Activated CD8-positive, alpha-beta T cell treated with anti-CD3 and anti-CD28 coated beads, Interleukin-2, amount 10 ng/mL, durations not matched to agents 7 days and 5 days (primary cell): ENCODE results near the gene POFUT2. TPM values are rescaled to one million over a fixed set of nuclear protein-coding genes. Genes with fewer than 3 reads are reported as not detected.

Experiments
- ATAC-seq: fragments of 150-1000 bp; cut with Tn5 transposase; one replicate; pipeline ENCODE4 v1.10.0; 2021; ENCODE audit warnings: moderate library complexity
- CTCF ChIA-PET: fragments of 350-600 bp; sonication (Branson Sonifier 250); formaldehyde crosslinking; loops from one replicate; lab custom pipeline; 2021; ENCODE audit warnings: antibody characterized with exemption; lab: Charles Lee
- POLR2A ChIA-PET: fragments of 350-600 bp; sonication (Branson Sonifier 250); formaldehyde crosslinking; loops from one replicate; lab custom pipeline; 2021; ENCODE audit warnings: antibody characterized with exemption; lab: Charles Lee
- DNase-seq: peaks from one replicate; pipeline ENCODE4 v3.0.0-alpha.2; 2020
- H3K27ac Mint-ChIP-seq: one replicate; pipeline ENCODE4 v1.8.0; 2021; ENCODE audit warnings: mild to moderate bottlenecking, mixed read lengths
- H3K27me3 Mint-ChIP-seq: one replicate; pipeline ENCODE4 v1.8.0; 2021; ENCODE audit warnings: low read depth, mixed read lengths
- H3K36me3 Mint-ChIP-seq: one replicate; pipeline ENCODE4 v1.8.0; 2021; ENCODE audit warnings: low read depth, mixed read lengths
- H3K4me1 Mint-ChIP-seq: one replicate; pipeline ENCODE4 v1.8.0; 2021; ENCODE audit warnings: low read depth, mixed read lengths
- H3K4me3 Mint-ChIP-seq: one replicate; pipeline ENCODE4 v1.8.0; 2021; ENCODE audit warnings: mild to moderate bottlenecking, mixed read lengths
- H3K9me3 Mint-ChIP-seq: one replicate; pipeline ENCODE4 v1.8.0; 2022; ENCODE audit warnings: mixed read lengths; ENCODE audit not compliant: insufficient read depth
- total RNA-seq, 2 experiments: library from RNA; stranded (reverse); gene quantifications; one replicate each; pipeline ENCODE4 v1.2.3, GENCODE V29; 2021

The POFUT2 gene
- total RNA-seq, 2 experiments from 2014 or later: 13.6 to 16.0 TPM

GRCh38 chr21:45226540-45227326, 61.0 kb downstream of the POFUT2 start:
- H3K9me3 Mint-ChIP-seq: no peaks in the 10 kb centered on the region
- H3K4me3 Mint-ChIP-seq: no peak overlapping the region
- peaks cover 9% of the 10 kb centered on the region for H3K27me3 Mint-ChIP-seq
- H3K27ac Mint-ChIP-seq: peak overlapping the region; percentile 43
- H3K36me3 Mint-ChIP-seq: peaks cover 12% of the 10 kb centered on the region
- peaks cover 42% of the 10 kb centered on the region for H3K4me1 Mint-ChIP-seq
- ChIA-PET POLR2A (no interaction called here), CTCF (interaction anchor here (0.8 to 1.9 kb wide), 3 partner anchors 10 to 89 kb away, joined by 3 to 6 read pairs (median 5); no protein-coding TSS in a partner anchor)
- peak; percentile 37 for DNase-seq
- peak; percentile 22 for ATAC-seq

- H3K4me1 Mint-ChIP-seq: peaks cover 42% of the 10 kb centered on the region
- CTCF ChIA-PET: interaction anchor here (0.8 kb wide), 1 partner anchor 79 kb away, joined by 3 read pairs; no protein-coding TSS in a partner anchor
- H3K27me3 Mint-ChIP-seq: peaks cover 7% of the 10 kb centered on the region
Observed at GRCh38 chr21:45225741-45226327, 61.9 kb downstream of the POFUT2 start.

GRCh38 chr21:45225041-45225740, 62.5 kb downstream of the POFUT2 start:
- Mint-ChIP-seq H3K9me3 (no peaks in the 10 kb centered on the region), H3K27me3 (peaks cover 7% of the 10 kb centered on the region), H3K4me1 (peaks cover 42% of the 10 kb centered on the region), H3K4me3 (no peak overlapping the region), H3K36me3 (peaks cover 17% of the 10 kb centered on the region), H3K27ac (peak overlapping the region; percentile 17)
- POLR2A ChIA-PET: no interaction called here
- DNase-seq (no peak), ATAC-seq (no peak)
- CTCF ChIA-PET: interaction anchor here (0.7 kb wide), 1 partner anchor 88 kb away, joined by 3 read pairs; no protein-coding TSS in a partner anchor

More at GRCh38 chr21:45225741-45226327, 61.9 kb downstream of the POFUT2 start:
- POLR2A ChIA-PET: no interaction called here
- no peak for DNase-seq
- H3K4me3 Mint-ChIP-seq: no peak overlapping the region
- H3K27ac Mint-ChIP-seq: no peak overlapping the region
- ATAC-seq: no peak
- peaks cover 14% of the 10 kb centered on the region for H3K36me3 Mint-ChIP-seq
- no peaks in the 10 kb centered on the region for H3K9me3 Mint-ChIP-seq

- Mint-ChIP-seq H3K36me3 (peaks cover 17% of the 10 kb centered on the region), H3K27ac (peak overlapping the region; percentile 34), H3K4me3 (no peak overlapping the region), H3K4me1 (peaks cover 42% of the 10 kb centered on the region), H3K9me3 (no peaks in the 10 kb centered on the region), H3K27me3 (peaks cover 7% of the 10 kb centered on the region)
- POLR2A ChIA-PET: no interaction called here
- peak; percentile 50 for DNase-seq
- peak; percentile 53 for ATAC-seq
- CTCF ChIA-PET: interaction anchor here (0.7 kb wide), 1 partner anchor 88 kb away, joined by 3 read pairs; no protein-coding TSS in a partner anchor
Observed at GRCh38 chr21:45224189-45224938, 63.3 kb downstream of the POFUT2 start.

GRCh38 chr21:45223236-45224185, 64.2 kb downstream of the POFUT2 start:
- H3K27me3 Mint-ChIP-seq: peaks cover 4% of the 10 kb centered on the region
- no peak overlapping the region for H3K4me3 Mint-ChIP-seq
- CTCF ChIA-PET: no interaction called here
- no peaks in the 10 kb centered on the region for H3K9me3 Mint-ChIP-seq
- H3K36me3 Mint-ChIP-seq: peaks cover 21% of the 10 kb centered on the region
- ATAC-seq (no peak), DNase-seq (no peak)
- H3K4me1 Mint-ChIP-seq: peaks cover 37% of the 10 kb centered on the region
- no peak overlapping the region for H3K27ac Mint-ChIP-seq
- POLR2A ChIA-PET: no interaction called here

GRCh38 chr21:45222001-45222400, 65.7 kb downstream of the POFUT2 start:
- H3K36me3 Mint-ChIP-seq: peaks cover 36% of the 10 kb centered on the region
- ChIA-PET POLR2A (no interaction called here), CTCF (no interaction called here)
- H3K27me3 Mint-ChIP-seq: no peaks in the 10 kb centered on the region
- no peak overlapping the region for H3K4me3 Mint-ChIP-seq
- DNase-seq (no peak), ATAC-seq (no peak)
- no peaks in the 10 kb centered on the region for H3K9me3 Mint-ChIP-seq
- no peak overlapping the region for H3K27ac Mint-ChIP-seq
- peaks cover 21% of the 10 kb centered on the region for H3K4me1 Mint-ChIP-seq

- no peaks in the 10 kb centered on the region for H3K27me3 Mint-ChIP-seq
- peak overlapping the region; percentile 43 for H3K27ac Mint-ChIP-seq
- no peaks in the 10 kb centered on the region for H3K9me3 Mint-ChIP-seq
- H3K4me1 Mint-ChIP-seq: peaks cover 10% of the 10 kb centered on the region
- ATAC-seq: no peak
- H3K4me3 Mint-ChIP-seq: no peak overlapping the region
- ChIA-PET POLR2A (no interaction called here), CTCF (no interaction called here)
- H3K36me3 Mint-ChIP-seq: peaks cover 42% of the 10 kb centered on the region
- DNase-seq: no peak
Observed at GRCh38 chr21:45220714-45221490, 66.8 kb downstream of the POFUT2 start.

GRCh38 chr21:45220071-45220481, 67.6 kb downstream of the POFUT2 start:
- DNase-seq: no peak
- Mint-ChIP-seq H3K27me3 (no peaks in the 10 kb centered on the region), H3K27ac (no peak overlapping the region), H3K36me3 (peaks cover 44% of the 10 kb centered on the region), H3K4me3 (no peak overlapping the region), H3K4me1 (peaks cover 8% of the 10 kb centered on the region), H3K9me3 (no peaks in the 10 kb centered on the region)
- CTCF ChIA-PET: no interaction called here
- no peak for ATAC-seq
- POLR2A ChIA-PET: no interaction called here

- peaks cover 50% of the 10 kb centered on the region for H3K36me3 Mint-ChIP-seq
- H3K27ac Mint-ChIP-seq: no peak overlapping the region
- CTCF ChIA-PET: no interaction called here
- no peak for ATAC-seq
- peaks cover 5% of the 10 kb centered on the region for H3K4me1 Mint-ChIP-seq
- H3K27me3 Mint-ChIP-seq: no peaks in the 10 kb centered on the region
- POLR2A ChIA-PET: no interaction called here
- no peak overlapping the region for H3K4me3 Mint-ChIP-seq
- no peak for DNase-seq
- H3K9me3 Mint-ChIP-seq: no peaks in the 10 kb centered on the region
Observed at GRCh38 chr21:45219517-45219916, 68.2 kb downstream of the POFUT2 start.

GRCh38 chr21:45217010-45217409, 70.7 kb downstream of the POFUT2 start:
- no peak overlapping the region for H3K4me3 Mint-ChIP-seq
- DNase-seq: no peak
- ATAC-seq: no peak
- no peaks in the 10 kb centered on the region for H3K27me3 Mint-ChIP-seq
- H3K27ac Mint-ChIP-seq: no peak overlapping the region
- POLR2A ChIA-PET: no interaction called here
- H3K9me3 Mint-ChIP-seq: no peaks in the 10 kb centered on the region
- H3K4me1 Mint-ChIP-seq: peaks cover 2% of the 10 kb centered on the region
- CTCF ChIA-PET: interaction anchor here (1.2 kb wide), 1 partner anchor 77 kb away, joined by 4 read pairs; no protein-coding TSS in a partner anchor
- H3K36me3 Mint-ChIP-seq: peaks cover 48% of the 10 kb centered on the region
